Measurements from ENCODE around the gene RGL1. TPM values are rescaled to one million over a fixed set of nuclear protein-coding genes. Genes with fewer than 3 reads are reported as not detected.

Gene RGL1
- total and polyA plus RNA-seq, 9 of the 15 experiments (the other 6 are each of a cell fraction or from before 2014, with no cell fraction given), result under 0.01 to 0.07 (median 0.04) TPM

GRCh38 chr1:183780159-183780558 lies 24.8 kb upstream of the RGL1 start:
- ChIA-PET POLR2A (no interaction called here), CTCF (ENCODE audit: low intra/inter-chr PET ratio) (interaction anchor here (0.6 kb wide), 1 partner anchor 309 kb away, joined by 3 read pairs; no protein-coding TSS in a partner anchor)
- Histone ChIP-seq H3K4me3 (no peak overlapping the region), H3K27me3 (ENCODE audit: control insufficient read depth in 2 of 2, insufficient read depth in 2 of 2, low read length in 2 of 2) (peaks cover 0 to 6% of the 10 kb centered on the region in 2 experiments; a peak in 2 of 5 replicates), H3K4me2 (ENCODE audit: insufficient read depth, low read length) (no peak overlapping the region), H3K27ac (ENCODE audit: extremely low read depth, low read depth, low read length) (no peak overlapping the region), H3K79me2 (ENCODE audit: control insufficient read depth, insufficient read depth, low read length) (no peaks in the 10 kb centered on the region), H3K9me3 (replicated peaks; ENCODE audit: control insufficient read depth, insufficient read depth, low read depth, low read length) (no peaks in the 10 kb centered on the region), H2AFZ (ENCODE audit: low read depth, low read length) (no peak overlapping the region), H3K36me3 (ENCODE audit: control insufficient read depth, insufficient read depth, low read length) (no peaks in the 10 kb centered on the region), H4K20me1 (replicated peaks; ENCODE audit: control insufficient read depth, insufficient read depth, low read length) (no peaks in the 10 kb centered on the region), H3K9me1 (ENCODE audit: control insufficient read depth, insufficient read depth, low read length) (no peaks in the 10 kb centered on the region), H3K9ac (ENCODE audit: insufficient read depth in 1 of 2, low read depth in 2 of 2, low read length in 2 of 2) (no peak overlapping the region), H3K4me1 (replicated peaks in 1 of 2; ENCODE audit: control insufficient read depth in 2 of 2, insufficient read depth in 2 of 2, low read length in 2 of 2) (no peaks in the 10 kb centered on the region)
- no TSS peak for BruUV-seq (replicated peaks)
- DNase-seq (ENCODE audit: extremely low read depth in 1 of 4, low spot score in 3 of 4) (no peak), FAIRE-seq (no peak), ATAC-seq (no peak)
- WGBS (ENCODE audit: insufficient coverage, low coverage, missing lambda C conversion rate), result 0% methylated on average over 2 of the region's 2 CpGs
- no peak for TF ChIP-seq CLOCK (CRISPR knock-in tag; IDR thresholded peaks at IDR 0.05; ENCODE audit: borderline replicate concordance)
- no peak for TF ChIP-seq RFX7 (CRISPR knock-in tag; IDR thresholded peaks at IDR 0.05)
- no peak for TF ChIP-seq PTRF (tag; IDR thresholded peaks at IDR 0.05)
- no peak for TF ChIP-seq ZEB2 (IDR thresholded peaks at IDR 0.05)
- intact Hi-C loops (cut with micrococcal nuclease), result no loop called here
- in situ Hi-C loops (cut with MboI), result no loop called here

All from K562 (cell line).